H1 (cell line): ENCODE data around the gene NFX1. TPM values are rescaled to one million over a fixed set of nuclear protein-coding genes. Genes with fewer than 3 reads are reported as not detected.

ENCODE experiments used
- CTCF ChIA-PET: fragments of 300-600 bp; sonication (Branson Sonifier 250); formaldehyde crosslinking; loops from one replicate; lab custom pipeline; 2021; ENCODE audit not compliant: partially characterized antibody; lab: Charles Lee
- POLR2A ChIA-PET: fragments of 300-600 bp; sonication (Branson Sonifier 250); formaldehyde crosslinking; loops from one replicate; lab custom pipeline; 2021; ENCODE audit warnings: inconsistent platforms; ENCODE audit not compliant: partially characterized antibody; lab: Charles Lee
- DNase-seq, 2 experiments: peaks; one replicate each; pipeline versions ENCODE4 v3.0.0 to v3.0.0-alpha.2; 2010 to 2022; ENCODE audit warnings: low spot score in 2 of 2, low read depth in 1 of 2, mixed read lengths in 1 of 2
- FAIRE-seq: peaks from 2 replicates; lab custom pipeline; 2011; peaks lifted over from hg19 to GRCh38; lab: Jason Lieb, UNC
- H2AFZ ChIP-seq: 2 replicates; pipeline ENCODE4 v1.8.1; 2012; ENCODE audit warnings: low read length, inconsistent platforms
- H2AK5ac ChIP-seq: 2 replicates; pipeline ENCODE4 v1.6.1; 2013; ENCODE audit warnings: low read depth, low read length
- H2BK120ac ChIP-seq: replicated peaks from 2 replicates; pipeline ENCODE3; 2013; ENCODE audit warnings: low read depth, low read length, inconsistent platforms
- H2BK12ac ChIP-seq: 2 replicates; pipeline ENCODE4 v1.6.1; 2013; ENCODE audit warnings: low read depth, low read length
- H2BK15ac ChIP-seq: 2 replicates; pipeline ENCODE4 v1.6.1; 2013; ENCODE audit warnings: low read length
- H2BK20ac ChIP-seq: 2 replicates; pipeline ENCODE4 v1.6.1; 2013; ENCODE audit warnings: low read length
- H2BK5ac ChIP-seq: 2 replicates; pipeline ENCODE4 v1.6.1; 2013; ENCODE audit warnings: low read depth, low read length
- H3K14ac ChIP-seq: 2 replicates; pipeline ENCODE4 v1.6.1; 2013; ENCODE audit warnings: inconsistent platforms; ENCODE audit not compliant: insufficient read length
- H3K18ac ChIP-seq: 2 replicates; pipeline ENCODE4 v1.6.1; 2013; ENCODE audit warnings: low read length; ENCODE audit errors: extremely low read depth
- H3K23ac ChIP-seq: 2 replicates; pipeline ENCODE4 v1.6.1; 2013; ENCODE audit warnings: inconsistent platforms; ENCODE audit not compliant: insufficient read length
- H3K23me2 ChIP-seq: 2 replicates; pipeline ENCODE4 v1.6.1; 2013; ENCODE audit warnings: low read depth, low read length
- H3K27ac ChIP-seq: 2 replicates; pipeline ENCODE4 v1.6.1; 2011; ENCODE audit warnings: low read depth, low read length, inconsistent platforms
- H3K27me3 ChIP-seq, 4 experiments: replicated peaks in 1 of 4; 1 replicate in 1 of 4; 2 replicates in 3 of 4; pipeline versions ENCODE4 v1.6.1 to v1.8.1; 2011 to 2013; ENCODE audit warnings: low read length in 3 of 4, mild to moderate bottlenecking in 3 of 4, inconsistent platforms in 2 of 4, mixed read lengths in 2 of 4, moderate library complexity in 1 of 4; ENCODE audit not compliant: control insufficient read depth in 3 of 4, insufficient read depth in 3 of 4; ENCODE audit errors: extremely low read depth in 1 of 4
- H3K36me3 ChIP-seq, 4 experiments: 2 replicates each; pipeline versions ENCODE4 v1.6.1 to v1.8.1; 2011 to 2013; ENCODE audit warnings: mild to moderate bottlenecking in 4 of 4, low read length in 3 of 4, moderate library complexity in 2 of 4, control low read depth in 1 of 4, inconsistent platforms in 1 of 4; ENCODE audit not compliant: insufficient read depth in 4 of 4, control insufficient read depth in 2 of 4
- H3K4ac ChIP-seq: replicated peaks from 2 replicates; pipeline ENCODE3; 2013; ENCODE audit warnings: low read length, low read depth, mixed read lengths, inconsistent platforms; ENCODE audit not compliant: insufficient read length
- H3K4me1 ChIP-seq, 4 experiments: replicated peaks in 1 of 4; 1 replicate in 1 of 4; 2 replicates in 3 of 4; pipeline versions ENCODE4 v1.6.1 to v1.8.1; 2011 to 2013; ENCODE audit warnings: low read length in 3 of 4, inconsistent platforms in 2 of 4, mixed read lengths in 1 of 4; ENCODE audit not compliant: insufficient read depth in 4 of 4, control insufficient read depth in 3 of 4
- H3K4me2 ChIP-seq, 2 experiments: 2 replicates each; pipeline versions ENCODE4 v1.6.1 to v1.8.1; 2011 to 2013; ENCODE audit warnings: low read depth in 2 of 2, low read length in 2 of 2, control low read depth in 1 of 2, inconsistent platforms in 1 of 2, mild to moderate bottlenecking in 1 of 2; ENCODE audit not compliant: insufficient read depth in 1 of 2
- H3K4me3 ChIP-seq, 4 experiments: fragments of 200-600, 300-600 bp in 1 of 4; sonication (generic), shearing (Covaris generic), sonication (Bioruptor Twin) in 1 of 4; 2 replicates each; pipeline versions ENCODE4 v1.5.1 to v1.8.1; 2011 to 2016; ENCODE audit warnings: low read length in 4 of 4, low read depth in 3 of 4, control low read depth in 2 of 4, inconsistent platforms in 2 of 4, mild to moderate bottlenecking in 2 of 4, mixed read lengths in 1 of 4, moderate library complexity in 1 of 4; ENCODE audit not compliant: insufficient read depth in 2 of 4; ENCODE audit errors: extremely low read depth in 1 of 4
- H3K56ac ChIP-seq: replicated peaks from 2 replicates; pipeline ENCODE3; 2013; ENCODE audit warnings: low read depth, mild to moderate bottlenecking, mixed read lengths, low read length, inconsistent platforms; ENCODE audit not compliant: insufficient read length
- H3K79me1 ChIP-seq: 2 replicates; pipeline ENCODE4 v1.6.1; 2013; ENCODE audit warnings: low read depth, low read length, control low read depth
- H3K79me2 ChIP-seq, 2 experiments: 2 replicates each; pipeline versions ENCODE4 v1.6.1 to v1.8.1; 2012 to 2013; ENCODE audit warnings: low read length in 2 of 2, mild to moderate bottlenecking in 2 of 2, inconsistent platforms in 1 of 2; ENCODE audit not compliant: insufficient read depth in 2 of 2, control insufficient read depth in 1 of 2
- H3K9ac ChIP-seq, 4 experiments: replicated peaks in 1 of 4; 1 replicate in 1 of 4; 2 replicates in 3 of 4; pipeline versions ENCODE4 v1.6.1 to v1.8.1; 2011 to 2013; ENCODE audit warnings: low read depth in 3 of 4, low read length in 3 of 4, control low read depth in 2 of 4, mild to moderate bottlenecking in 2 of 4, moderate library complexity in 2 of 4, inconsistent platforms in 1 of 4; ENCODE audit errors: extremely low read depth in 1 of 4
- H3K9me3 ChIP-seq, 2 experiments: 2 replicates each; pipeline versions ENCODE4 v1.6.1 to v1.8.1; 2012 to 2013; ENCODE audit warnings: mild to moderate bottlenecking in 2 of 2, moderate library complexity in 2 of 2, control low read depth in 1 of 2, inconsistent platforms in 1 of 2, low read depth in 1 of 2, low read length in 1 of 2, mixed read lengths in 1 of 2; ENCODE audit not compliant: insufficient read depth in 2 of 2
- H4K20me1 ChIP-seq, 2 experiments: replicated peaks in 1 of 2; 2 replicates each; pipeline versions ENCODE3 to v1.8.1; 2011 to 2013; ENCODE audit warnings: inconsistent platforms in 2 of 2, low read length in 2 of 2, mild to moderate bottlenecking in 1 of 2; ENCODE audit not compliant: insufficient read depth in 2 of 2, control insufficient read depth in 1 of 2
- H4K5ac ChIP-seq: 2 replicates; pipeline ENCODE4 v1.6.1; 2013; ENCODE audit warnings: low read length, low read depth, mixed read lengths, inconsistent platforms; ENCODE audit not compliant: insufficient read length
- H4K8ac ChIP-seq: 2 replicates; pipeline ENCODE4 v1.8.0; 2013; ENCODE audit warnings: mild to moderate bottlenecking, moderate library complexity, low read length, inconsistent platforms; ENCODE audit not compliant: insufficient read depth; ENCODE audit errors: extremely low read depth
- H4K91ac ChIP-seq: replicated peaks from 2 replicates; pipeline ENCODE3; 2013; ENCODE audit warnings: low read length, mixed read lengths, inconsistent platforms; ENCODE audit not compliant: insufficient read length
- CREB1 ChIP-seq: IDR thresholded peaks from 2 replicates; pipeline ENCODE4 v1.6.1; 2012; ENCODE audit warnings: inconsistent platforms
- JUND ChIP-seq: IDR thresholded peaks from 2 replicates; pipeline ENCODE4 v1.6.1; 2011; ENCODE audit warnings: mild to moderate bottlenecking, improper control_type of control experiment, low read length
- KDM4A ChIP-seq: IDR thresholded peaks from one replicate; pipeline ENCODE4 v1.7.1; 2012; ENCODE audit warnings: low read depth, mild to moderate bottlenecking, moderate library complexity, low read length, inconsistent platforms; ENCODE audit not compliant: severe bottlenecking
- NRF1 ChIP-seq: IDR thresholded peaks from 2 replicates; pipeline ENCODE4 v1.6.1; 2011; ENCODE audit warnings: mild to moderate bottlenecking, low read depth, low read length, improper control_type of control experiment
- POLR2AphosphoS5 ChIP-seq: IDR thresholded peaks from 2 replicates; pipeline ENCODE4 v1.6.1; 2011; ENCODE audit warnings: low read depth, low read length
- RBBP5 ChIP-seq: IDR thresholded peaks from 2 replicates; pipeline ENCODE4 v1.7.1; 2012; ENCODE audit warnings: low read depth, mild to moderate bottlenecking, inconsistent platforms, low read length, moderate library complexity, borderline replicate concordance
- RXRA ChIP-seq: IDR thresholded peaks from 2 replicates; pipeline ENCODE4 v1.6.1; 2011; ENCODE audit warnings: low read depth, mild to moderate bottlenecking, low read length, moderate library complexity; ENCODE audit not compliant: insufficient read depth
- SIRT6 ChIP-seq: IDR thresholded peaks from one replicate; pipeline ENCODE4 v1.7.1; 2012; ENCODE audit warnings: low read length, inconsistent platforms
- SUZ12 ChIP-seq: fragments of 200-600 bp; sonication (generic); IDR thresholded peaks from 2 replicates; pipeline ENCODE4 v1.6.1; 2012; ENCODE audit warnings: mild to moderate bottlenecking, inconsistent platforms, low read length, moderate library complexity, mixed read lengths
- TAF1 ChIP-seq: IDR thresholded peaks from 2 replicates; pipeline ENCODE4 v1.6.1; 2011; ENCODE audit warnings: mild to moderate bottlenecking, low read depth, low read length
- WGBS, 2 experiments: shearing (Covaris generic) in 1 of 2; methylation state at CpG; one replicate each; pipeline versions ENCODE4 v1.1.6 to v1.1.7; 2013 to 2015; ENCODE audit warnings: low lambda C conversion rate in 2 of 2, mixed read lengths in 2 of 2, inconsistent platforms in 1 of 2, low coverage in 1 of 2, missing lambda C conversion rate in 1 of 2; ENCODE audit not compliant: insufficient replicate concordance in 2 of 2, insufficient coverage in 1 of 2, insufficient read length in 1 of 2; ENCODE audit errors: extremely low coverage in 1 of 2, missing lambda C conversion rate in 1 of 2; 5-methylcytosine and 5-hydroxymethylcytosine counted together
- polyA plus RNA-seq, 7 experiments: library from polyadenylated mRNA; depleted of rRNA in 3 of 7; stranded (reverse) in 5 of 7; unstranded in 2 of 7; fragments of >200 nt in 5 of 7; fragments of 200-250 nt in 2 of 7; gene quantifications; 1 replicate in 5 of 7; 2 replicates in 1 of 7; 4 replicates in 1 of 7; pipeline versions ENCODE4 v1.2.1 to v1.2.3, GENCODE V29; 2011 to 2013; ENCODE audit warnings: missing spikeins in 2 of 7, mixed read lengths in 2 of 7
- total RNA-seq: library from RNA; stranded (reverse); fragmentation: NEBNext Ultra II Directional; extraction: Animal tissue kit (Norgen Biotek cat#: 25700); gene quantifications from 2 replicates; pipeline ENCODE4 v1.2.1, GENCODE V29; 2021
- TF ChIP-seq, protein P1 (sequence below): IDR thresholded peaks from 2 replicates; pipeline ENCODE4 v1.6.1; 2012; ENCODE audit warnings: low read length, inconsistent platforms

NFX1 gene
- total and polyA plus RNA-seq, 2 of the 8 experiments (the other 6 are each of a cell fraction or from before 2014, with no cell fraction given), result 19.4 to 28.4 TPM

DNA sequence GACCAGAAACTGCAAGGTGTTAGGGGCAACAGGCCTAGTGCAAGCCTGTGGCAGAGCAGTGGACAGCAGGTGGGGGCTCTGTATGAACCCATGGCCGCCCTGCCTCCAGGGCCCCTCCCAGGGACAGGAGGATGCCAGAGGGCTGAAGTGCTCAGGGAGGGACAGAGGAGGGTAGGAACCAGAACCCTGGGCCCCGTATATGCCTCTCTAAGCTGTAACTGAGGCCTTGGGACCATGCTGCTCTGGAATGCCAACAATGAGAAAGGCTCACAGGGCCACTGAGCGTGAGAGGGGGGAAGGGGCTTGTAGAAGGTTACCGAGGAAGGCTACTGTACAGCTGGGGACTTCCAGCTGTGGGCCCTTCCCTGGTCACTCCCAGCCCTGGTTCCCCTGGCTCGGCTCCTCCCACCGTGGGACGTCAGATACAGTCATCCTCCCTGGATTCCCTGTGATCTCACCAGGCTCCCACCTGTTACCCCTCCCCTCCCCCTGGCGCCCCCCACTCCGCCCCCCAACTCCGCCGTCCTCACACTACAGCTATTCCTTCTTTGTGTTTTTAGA, 91.0 kb downstream of the NFX1 start:
- ChIA-PET CTCF (interaction anchor here (0.9 to 11.2 kb wide), 9 partner anchors 8 to 91 kb away, joined by 3 to 153 read pairs (median 7); no protein-coding TSS in a partner anchor), POLR2A (interaction anchor here (1.0 to 2.8 kb wide), 5 partner anchors 11 to 356 kb away, joined by 3 to 14 read pairs (median 3); partner anchors contain the start of genes DNAJA1 and SMU1)
- Histone ChIP-seq H3K23ac (no peak overlapping the region), H3K18ac (no peak overlapping the region), H2AFZ (peak overlapping the region; percentile 13), H2BK120ac (peak overlapping the region; percentile 4), H3K23me2 (no peaks in the 10 kb centered on the region), H4K91ac (peak overlapping the region; percentile 14), H3K4me1 (peaks cover 2 to 6% (median 5%) of the 10 kb centered on the region in 4 experiments; a peak in 5 of 7 replicates), H3K36me3 (no peaks in the 10 kb centered on the region), H2BK20ac (peak overlapping the region; percentile 73; the same call in 1 of the 2 replicates), H3K9ac (no peak overlapping the region), H3K4me3 (peak overlapping the region in 2 of 4 experiments; percentile 7 to 38; a peak in 1 of 8 replicates), H3K79me1 (no peaks in the 10 kb centered on the region), H4K5ac (peak overlapping the region; percentile 50), H4K8ac (no peak overlapping the region), H3K4ac (no peak overlapping the region), H3K79me2 (no peaks in the 10 kb centered on the region), H2BK5ac (peak overlapping the region; percentile 27; the same call in 1 of the 2 replicates), H3K9me3 (no peaks in the 10 kb centered on the region; a peak in 1 of 4 replicates), H3K56ac (no peak overlapping the region), H3K4me2 (peak overlapping the region; percentile 10 to 55), H2AK5ac (no peak overlapping the region), H2BK12ac (peak overlapping the region; percentile 97; the same call in 1 of the 2 replicates), H3K14ac (no peak overlapping the region), H3K27ac (peak overlapping the region; percentile 65), H2BK15ac (peak overlapping the region; percentile 34; the same call in 1 of the 2 replicates), H4K20me1 (no peaks in the 10 kb centered on the region), H3K27me3 (no peaks in the 10 kb centered on the region)
- FAIRE-seq, result peak; percentile 74
- DNase-seq, result peak; percentile 70 to 85
- 27% methylated on average over 10 of the region's 11 CpGs; no CpG with 5 or more reads in 1 of the 2 experiments for WGBS, 2 experiments
- TF ChIP-seq SUZ12 (no peak), NRF1 (no peak), JUND (0 out of 2 replicates have a peak, but pooled peaks have one; percentile 7), RBBP5 (peak; percentile 100), SIRT6 (no peak), TAF1 (no peak; the same call in 1 of the 2 replicates), CREB1 (peak; percentile 68), KDM4A (no peak), RXRA (0 out of 2 replicates have a peak, but pooled peaks have one; percentile 58), POLR2AphosphoS5 (peak; percentile 77)
- TF ChIP-seq, protein P1, sequence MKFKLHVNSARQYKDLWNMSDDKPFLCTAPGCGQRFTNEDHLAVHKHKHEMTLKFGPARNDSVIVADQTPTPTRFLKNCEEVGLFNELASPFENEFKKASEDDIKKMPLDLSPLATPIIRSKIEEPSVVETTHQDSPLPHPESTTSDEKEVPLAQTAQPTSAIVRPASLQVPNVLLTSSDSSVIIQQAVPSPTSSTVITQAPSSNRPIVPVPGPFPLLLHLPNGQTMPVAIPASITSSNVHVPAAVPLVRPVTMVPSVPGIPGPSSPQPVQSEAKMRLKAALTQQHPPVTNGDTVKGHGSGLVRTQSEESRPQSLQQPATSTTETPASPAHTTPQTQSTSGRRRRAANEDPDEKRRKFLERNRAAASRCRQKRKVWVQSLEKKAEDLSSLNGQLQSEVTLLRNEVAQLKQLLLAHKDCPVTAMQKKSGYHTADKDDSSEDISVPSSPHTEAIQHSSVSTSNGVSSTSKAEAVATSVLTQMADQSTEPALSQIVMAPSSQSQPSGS, result 0 out of 2 replicates have a peak, but pooled peaks have one; percentile 68
